IPS-18c (cell line): ENCODE data around the gene ZNF618.

Experiments
- H3K4me3 ChIP-seq: 2 replicates; pipeline ENCODE4 v1.7.0; 2013; ENCODE audit warnings: low read depth, mild to moderate bottlenecking, low read length, moderate library complexity; ENCODE audit not compliant: insufficient read depth
- H3K9me3 ChIP-seq: one replicate; pipeline ENCODE4 v1.6.1; 2013; ENCODE audit warnings: mild to moderate bottlenecking, low read length, moderate library complexity; ENCODE audit not compliant: control insufficient read depth, insufficient read depth

Gene ZNF618

DNA sequence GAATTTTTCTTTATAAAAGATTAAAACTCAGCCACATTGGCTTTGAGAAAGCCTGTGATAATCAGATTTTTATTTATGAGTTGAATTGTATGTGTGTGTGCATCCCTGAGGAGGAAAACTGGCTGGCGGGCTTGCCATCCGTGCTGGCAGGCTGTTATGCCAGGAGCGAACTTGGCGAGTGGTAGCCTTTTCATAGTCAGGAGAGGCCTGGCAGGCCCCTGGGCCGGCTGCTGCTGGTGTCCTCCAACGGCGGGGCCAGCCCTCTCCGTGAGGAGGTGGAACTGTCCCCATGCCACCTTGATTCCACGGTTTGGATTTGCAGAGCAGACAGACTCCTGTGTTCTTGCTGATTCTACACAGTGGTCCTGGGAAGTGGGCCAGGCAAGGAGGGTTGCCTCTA, 43.3 kb downstream of the ZNF618 start:
- H3K4me3 ChIP-seq = no peak overlapping the region
- H3K9me3 ChIP-seq = no peaks in the 10 kb centered on the region

DNA sequence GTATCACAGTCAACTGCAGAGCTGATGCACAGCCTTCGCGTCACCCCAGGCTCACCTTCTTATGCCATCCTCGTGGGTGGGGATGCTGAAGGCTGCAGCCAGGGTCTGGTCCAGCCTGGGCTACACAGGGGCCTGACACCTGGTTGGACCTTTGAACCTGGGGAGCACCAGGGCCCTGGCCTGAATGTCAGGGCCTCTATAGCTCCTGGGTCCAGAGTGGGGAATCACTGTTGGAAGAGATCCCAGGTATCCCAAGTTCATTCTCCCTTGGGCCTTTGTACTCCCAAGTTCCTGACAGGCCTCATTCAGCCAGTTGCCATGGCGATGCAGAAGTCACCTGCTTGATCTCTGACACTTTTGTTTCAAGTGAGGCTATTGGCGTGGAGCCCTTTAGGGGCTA, 43.8 kb downstream of the ZNF618 start:
- Histone ChIP-seq H3K4me3 (no peak overlapping the region), H3K9me3 (no peaks in the 10 kb centered on the region)

DNA sequence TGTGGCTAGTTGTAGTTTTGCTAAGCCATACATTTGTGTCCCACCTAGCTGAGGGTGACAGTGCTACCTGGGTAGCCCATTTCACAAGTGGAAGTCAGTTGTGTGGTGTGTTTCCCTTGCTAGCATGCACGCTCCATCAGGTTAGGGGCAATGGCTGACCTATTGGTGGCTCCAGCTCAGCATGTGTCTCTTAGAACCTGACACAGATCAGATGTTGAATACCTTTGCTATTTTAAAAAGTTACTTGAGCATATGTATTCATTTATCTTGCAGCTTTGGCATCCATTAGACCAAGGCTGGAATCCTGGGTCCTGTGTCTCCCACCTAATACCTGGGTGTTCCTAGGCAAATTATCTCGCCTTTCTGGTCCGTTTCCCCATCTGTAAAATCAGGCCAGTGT, 44.8 kb downstream of the ZNF618 start:
- Histone ChIP-seq H3K4me3 (no peak overlapping the region), H3K9me3 (no peaks in the 10 kb centered on the region)

DNA sequence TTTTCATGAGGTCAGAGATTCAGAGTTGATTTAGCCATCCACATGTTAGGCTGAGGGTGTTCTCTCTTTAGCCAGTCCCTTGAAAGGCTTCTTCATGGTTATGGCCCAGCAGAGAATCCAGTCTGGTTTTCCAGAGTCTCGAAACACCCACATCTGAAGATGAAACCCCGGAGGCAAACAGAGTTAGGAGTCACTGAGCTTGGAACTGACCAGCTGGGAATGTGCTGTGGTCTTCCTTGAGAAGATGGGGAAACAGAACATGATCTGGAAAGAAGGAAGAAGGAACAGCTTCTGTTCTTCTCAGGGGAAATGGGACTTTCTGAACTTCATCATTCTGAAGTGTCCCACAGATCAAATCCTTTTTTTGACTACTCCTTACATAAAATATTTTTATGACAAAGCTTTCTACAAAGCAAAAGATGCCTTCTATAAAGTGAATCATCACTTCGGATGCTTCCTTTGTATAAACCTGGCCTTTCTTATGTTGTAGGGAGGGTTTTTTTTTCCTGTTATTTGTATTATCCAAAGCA, 45.4 kb downstream of the ZNF618 start:
- Histone ChIP-seq H3K9me3 (no peaks in the 10 kb centered on the region), H3K4me3 (no peak overlapping the region)

DNA sequence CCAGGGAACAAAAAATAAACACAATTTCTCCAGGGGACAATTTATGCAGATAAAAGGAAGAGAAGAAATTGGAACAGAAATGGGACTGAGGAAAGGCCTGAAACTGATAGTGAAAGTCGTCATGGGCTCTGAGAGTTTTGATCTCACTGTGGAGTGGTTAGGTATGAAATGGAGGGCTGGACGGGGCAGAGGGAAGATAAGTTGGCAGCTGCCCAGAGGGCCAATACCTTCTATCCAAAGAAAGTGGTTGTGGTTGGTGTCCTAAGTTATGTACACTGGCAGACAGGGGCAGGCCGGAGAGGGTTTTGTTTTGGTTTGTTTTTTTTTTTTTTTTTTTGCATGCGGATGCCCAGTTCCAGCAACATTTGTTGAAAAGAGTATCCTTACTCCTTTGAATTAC, 46.1 kb downstream of the ZNF618 start:
- Histone ChIP-seq H3K9me3 (no peaks in the 10 kb centered on the region), H3K4me3 (no peak overlapping the region)

DNA sequence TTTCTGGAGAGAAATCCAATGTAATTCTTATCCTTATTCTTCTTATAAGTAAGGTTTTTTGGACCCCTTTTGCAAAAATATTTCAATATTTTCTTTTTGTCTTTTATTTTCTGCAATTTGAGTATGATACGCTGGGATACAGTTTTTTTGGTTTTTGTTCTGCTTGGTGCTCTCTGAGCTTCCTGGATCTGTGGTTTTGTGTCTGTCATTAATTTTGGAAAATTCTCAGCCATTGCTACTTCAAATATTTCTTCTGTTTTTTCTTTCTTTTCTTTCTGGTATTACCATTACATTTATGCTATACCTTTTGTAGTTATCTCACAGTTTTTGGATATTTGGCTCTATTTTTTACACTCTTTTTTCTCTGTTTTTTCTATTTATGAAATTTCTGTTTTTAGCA, 50.1 kb downstream of the ZNF618 start:
- no peak overlapping the region for H3K4me3 ChIP-seq
- peaks cover 3% of the 10 kb centered on the region for H3K9me3 ChIP-seq

DNA sequence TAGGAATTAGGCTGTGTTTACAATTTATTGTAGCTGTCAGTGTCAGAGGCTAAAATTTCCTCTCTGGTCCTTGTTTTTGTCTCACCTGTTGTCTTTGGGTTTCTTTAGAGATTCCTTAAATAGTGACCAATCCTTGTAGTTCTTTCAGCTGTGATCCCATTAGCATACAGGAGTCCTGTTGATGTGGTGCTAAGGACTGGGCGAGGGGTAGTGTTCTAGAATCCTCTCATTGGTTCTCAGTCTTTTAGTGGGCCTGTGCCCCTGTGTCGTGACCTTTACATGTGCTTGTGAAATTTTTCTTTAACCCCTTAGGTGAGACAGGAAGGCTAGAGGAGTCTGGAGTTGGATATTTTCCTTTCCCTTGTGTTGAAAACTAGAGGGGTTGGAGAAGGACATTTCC, 51.2 kb downstream of the ZNF618 start:
- peaks cover 3% of the 10 kb centered on the region for H3K9me3 ChIP-seq
- no peak overlapping the region for H3K4me3 ChIP-seq

DNA sequence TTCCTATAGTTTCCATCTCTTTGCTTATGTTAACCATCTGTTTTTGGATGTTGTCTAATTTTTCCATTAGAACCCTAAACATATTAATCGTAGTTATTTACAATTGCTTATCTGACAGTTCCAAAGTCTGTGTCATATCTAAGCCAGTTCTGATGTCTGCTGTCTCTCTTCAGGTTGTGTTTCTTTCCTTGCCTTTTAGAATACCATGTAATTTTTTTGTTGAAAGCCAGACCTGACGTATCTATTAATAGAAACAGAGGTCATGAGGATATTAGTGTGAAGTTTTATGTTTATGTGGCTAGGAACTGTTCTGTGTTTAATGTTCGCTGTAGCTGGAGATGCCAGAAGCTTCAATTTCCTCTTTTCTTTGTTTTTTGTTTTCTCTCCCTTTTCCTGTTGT, 52.2 kb downstream of the ZNF618 start:
- H3K9me3 ChIP-seq = peaks cover 3% of the 10 kb centered on the region
- H3K4me3 ChIP-seq = no peak overlapping the region

DNA sequence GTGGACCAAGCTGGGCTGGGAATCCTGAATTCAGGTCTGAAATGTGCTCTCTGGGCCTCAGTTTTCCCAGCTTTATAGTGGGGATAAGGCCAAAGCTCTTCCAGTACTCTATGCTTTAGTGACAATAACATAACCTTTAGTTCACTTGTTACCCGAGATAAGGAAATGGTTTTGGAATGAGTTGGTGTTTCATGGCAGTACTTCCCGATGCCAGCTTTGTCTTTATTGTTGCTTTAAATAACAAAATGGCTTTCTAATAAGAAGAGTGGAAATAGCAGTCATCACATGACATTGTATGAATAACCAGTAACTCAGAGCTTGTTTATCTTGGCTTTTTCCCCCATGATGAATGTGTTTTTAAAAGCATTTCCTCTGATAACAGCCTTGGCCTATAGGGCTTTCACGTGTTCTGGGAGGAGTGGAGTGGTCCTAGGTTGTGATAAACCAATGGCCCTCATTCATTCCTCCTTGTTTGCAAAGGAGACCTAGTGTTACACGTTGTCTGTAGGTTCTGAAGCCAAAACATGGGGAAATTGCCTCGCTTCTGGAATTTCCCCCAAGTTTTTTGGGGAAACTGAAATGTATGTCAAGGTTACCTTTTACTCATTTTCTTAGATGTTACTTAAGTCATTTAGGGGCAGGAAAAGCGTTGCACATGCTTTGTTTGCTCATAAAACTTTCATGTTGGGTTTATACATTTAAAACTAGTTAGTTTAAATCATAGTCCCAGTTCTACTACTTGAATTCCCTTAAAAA, 53.7 kb downstream of the ZNF618 start:
- Histone ChIP-seq H3K4me3 (no peak overlapping the region), H3K9me3 (peaks cover 3% of the 10 kb centered on the region)

DNA sequence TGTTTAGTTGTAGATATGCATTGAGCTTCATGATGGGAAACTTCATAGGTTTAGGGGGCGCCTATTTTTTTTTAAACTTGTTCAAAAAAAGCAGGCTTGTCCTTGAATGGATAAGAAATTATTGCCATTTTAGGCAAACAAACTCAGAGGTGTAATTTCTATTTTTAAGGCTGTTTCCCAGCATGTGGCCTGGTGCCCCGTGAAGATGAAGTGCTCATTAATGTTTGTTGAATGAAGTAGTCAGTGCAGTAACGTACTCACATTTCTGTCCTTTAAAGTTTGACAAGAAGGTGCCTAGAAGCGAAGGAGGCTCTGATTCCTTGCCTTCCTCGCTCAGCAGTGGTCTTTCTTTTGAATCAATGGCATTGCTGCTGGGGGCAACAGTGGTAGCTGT, 54.3 kb downstream of the ZNF618 start:
- peaks cover 3% of the 10 kb centered on the region for H3K9me3 ChIP-seq
- no peak overlapping the region for H3K4me3 ChIP-seq

DNA sequence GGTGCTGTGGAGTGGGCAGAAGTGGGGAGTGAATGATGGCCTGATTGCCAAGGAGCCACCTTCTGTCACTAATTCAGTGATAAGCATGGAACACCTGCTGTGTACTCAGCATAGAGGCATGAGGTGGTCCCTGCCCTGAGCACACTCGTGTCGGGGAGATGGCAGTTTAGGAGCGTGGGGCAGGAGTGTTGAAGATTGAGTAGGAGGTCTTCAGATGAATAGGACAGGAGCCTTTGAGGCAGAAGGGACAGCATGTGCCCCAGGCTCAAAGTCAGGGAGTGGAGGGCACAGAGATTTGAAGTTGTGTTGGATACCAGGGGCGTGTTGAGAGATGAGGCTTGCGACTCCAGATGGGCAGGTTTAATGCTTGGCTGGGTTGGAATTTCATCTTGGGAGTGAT, 55.0 kb downstream of the ZNF618 start:
- Histone ChIP-seq H3K9me3 (peaks cover 3% of the 10 kb centered on the region), H3K4me3 (no peak overlapping the region)

DNA sequence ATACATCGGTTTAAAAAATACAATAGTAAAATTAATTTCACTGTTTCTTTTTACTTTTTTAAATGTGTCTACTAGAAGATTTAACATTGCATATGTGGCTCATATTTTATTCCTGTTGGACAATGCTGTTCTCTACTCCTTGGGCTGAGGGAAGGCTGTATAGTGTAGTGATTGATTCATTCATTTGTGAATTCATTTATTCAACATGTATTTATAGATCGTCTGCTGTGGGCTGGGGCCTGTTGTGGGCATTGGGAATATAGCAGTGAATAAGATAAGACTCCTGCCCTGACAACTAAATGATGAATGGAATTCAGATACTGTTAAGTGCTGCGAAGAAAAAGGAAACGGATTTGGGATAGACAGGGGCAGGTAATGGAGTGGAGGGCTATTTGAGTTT, 55.7 kb downstream of the ZNF618 start:
- Histone ChIP-seq H3K4me3 (no peak overlapping the region), H3K9me3 (peaks cover 3% of the 10 kb centered on the region)

DNA sequence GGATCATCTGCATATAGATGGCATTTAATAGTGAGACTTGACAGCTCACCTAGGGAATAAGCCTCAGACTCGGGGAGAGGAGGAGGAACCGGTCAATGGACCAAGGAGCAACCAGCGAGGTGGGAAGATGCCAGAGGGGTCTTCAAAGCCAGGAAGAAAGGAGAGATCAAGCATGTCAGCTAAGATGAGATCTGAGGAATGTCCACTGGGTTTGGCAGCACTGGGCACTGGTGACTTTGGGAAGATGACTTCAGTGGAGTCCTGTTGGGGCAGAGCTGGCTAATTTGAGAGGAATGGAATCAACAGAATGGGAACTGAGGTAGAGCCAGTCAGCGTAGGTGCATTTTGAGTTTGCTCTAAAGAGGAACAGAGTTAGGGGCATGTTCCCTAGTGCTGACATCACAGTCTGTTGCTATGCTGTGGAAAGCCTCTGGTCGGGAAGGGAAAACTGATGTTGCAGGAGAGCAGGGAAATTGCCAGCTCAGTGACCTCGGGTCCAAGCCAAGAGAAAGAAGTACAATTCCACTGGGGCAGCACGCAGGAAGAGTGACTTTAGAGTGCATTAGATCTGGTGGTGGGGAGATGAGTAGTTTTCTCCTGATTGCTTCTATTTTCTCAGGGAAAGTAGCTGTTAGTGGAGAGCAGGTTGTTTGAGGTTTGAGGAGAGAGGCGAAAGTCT, 56.9 kb downstream of the ZNF618 start:
- no peak overlapping the region for H3K4me3 ChIP-seq
- H3K9me3 ChIP-seq = no peaks in the 10 kb centered on the region

DNA sequence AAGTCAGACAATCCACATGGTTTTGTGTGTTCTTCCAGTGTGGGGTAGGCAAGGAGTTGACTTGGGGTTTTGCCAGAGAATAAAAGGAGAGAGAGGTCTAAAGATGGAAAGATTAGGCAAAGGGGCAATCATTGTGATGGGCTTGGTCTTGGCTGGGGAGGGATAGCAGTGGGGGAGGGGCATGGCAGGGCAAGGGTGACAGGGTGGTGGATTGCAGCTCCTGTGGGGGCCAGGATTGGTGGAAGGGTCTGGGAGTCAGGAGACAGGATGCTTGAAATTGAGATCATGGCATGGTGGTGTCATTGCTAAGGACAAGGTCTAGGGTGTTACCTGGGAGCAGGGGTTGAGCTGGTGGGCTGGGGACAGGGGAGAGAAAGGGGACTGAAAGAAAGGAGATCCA, 57.6 kb downstream of the ZNF618 start:
- H3K9me3 ChIP-seq = no peaks in the 10 kb centered on the region
- no peak overlapping the region for H3K4me3 ChIP-seq

DNA sequence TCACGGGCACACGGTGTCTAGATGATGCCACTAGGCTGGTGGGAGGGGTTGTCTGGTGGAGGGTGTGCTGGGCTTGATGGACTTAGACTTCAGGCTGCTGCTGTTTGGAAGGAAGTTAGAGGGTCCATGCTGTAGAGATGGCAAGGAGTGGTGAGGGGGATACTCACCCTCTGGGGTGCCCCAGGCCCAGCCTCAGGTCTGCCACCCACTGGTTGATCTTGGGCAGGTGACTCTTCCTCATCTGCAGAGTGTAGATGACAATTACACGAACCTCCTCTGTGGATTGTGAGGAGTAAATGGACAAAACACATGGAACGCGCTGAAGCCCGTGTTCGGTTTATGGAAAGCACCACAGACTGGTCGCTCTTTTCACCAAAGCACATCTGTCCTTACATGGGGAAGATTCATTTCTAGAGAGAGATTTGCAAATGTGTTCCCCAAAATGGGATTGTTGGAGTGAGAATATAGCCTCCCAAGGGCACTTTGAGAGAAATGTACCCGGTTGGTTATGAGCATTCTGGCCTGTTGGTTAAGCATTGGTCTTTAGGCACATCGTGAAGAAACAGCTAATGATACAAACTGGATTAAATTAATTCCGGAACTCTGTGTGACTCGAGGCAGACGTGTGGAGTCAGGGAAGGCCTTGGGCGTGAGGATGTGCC, 58.2 kb downstream of the ZNF618 start:
- Histone ChIP-seq H3K9me3 (no peaks in the 10 kb centered on the region), H3K4me3 (no peak overlapping the region)

DNA sequence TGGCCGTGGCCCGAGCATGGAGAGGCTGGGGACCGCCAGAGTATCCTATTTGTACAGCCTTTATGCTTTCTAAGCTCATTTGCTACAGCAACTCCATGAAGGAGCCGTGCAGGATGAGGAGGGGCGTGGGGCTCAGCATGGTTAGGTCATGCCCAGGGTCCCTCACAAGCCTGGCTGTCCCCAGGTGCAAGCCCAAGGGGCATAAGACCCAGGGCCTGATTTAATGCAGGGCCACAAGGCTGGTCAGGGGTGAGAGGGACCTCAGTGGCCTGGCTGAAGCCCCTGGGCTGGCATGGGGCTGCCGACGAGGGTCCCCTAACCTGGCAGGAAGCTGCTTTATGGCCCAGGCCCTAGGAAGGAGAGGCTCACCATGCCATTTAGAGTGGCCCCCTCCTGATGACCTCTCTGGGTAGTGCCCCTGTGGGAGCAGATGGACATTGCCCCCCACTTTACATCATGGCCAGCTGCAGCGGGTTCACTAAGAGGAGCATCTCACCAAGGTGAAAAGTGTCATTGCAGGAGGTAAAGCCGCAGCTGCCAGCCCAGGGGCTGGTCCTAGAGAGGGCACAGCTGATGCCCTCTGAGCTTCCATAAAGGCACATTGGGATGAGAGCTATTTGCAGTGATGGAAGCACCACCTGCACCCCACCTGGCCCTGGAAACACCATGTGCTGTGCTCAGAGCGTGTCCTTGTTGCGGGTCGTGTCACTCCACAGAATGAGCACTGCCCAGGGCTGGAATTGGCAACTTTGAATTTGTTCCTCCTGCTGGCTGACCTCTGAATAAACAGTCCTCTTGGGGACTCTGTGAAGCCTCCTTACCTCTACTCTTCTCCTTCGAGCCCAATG, 58.9 kb downstream of the ZNF618 start:
- Histone ChIP-seq H3K9me3 (no peaks in the 10 kb centered on the region), H3K4me3 (no peak overlapping the region)

DNA sequence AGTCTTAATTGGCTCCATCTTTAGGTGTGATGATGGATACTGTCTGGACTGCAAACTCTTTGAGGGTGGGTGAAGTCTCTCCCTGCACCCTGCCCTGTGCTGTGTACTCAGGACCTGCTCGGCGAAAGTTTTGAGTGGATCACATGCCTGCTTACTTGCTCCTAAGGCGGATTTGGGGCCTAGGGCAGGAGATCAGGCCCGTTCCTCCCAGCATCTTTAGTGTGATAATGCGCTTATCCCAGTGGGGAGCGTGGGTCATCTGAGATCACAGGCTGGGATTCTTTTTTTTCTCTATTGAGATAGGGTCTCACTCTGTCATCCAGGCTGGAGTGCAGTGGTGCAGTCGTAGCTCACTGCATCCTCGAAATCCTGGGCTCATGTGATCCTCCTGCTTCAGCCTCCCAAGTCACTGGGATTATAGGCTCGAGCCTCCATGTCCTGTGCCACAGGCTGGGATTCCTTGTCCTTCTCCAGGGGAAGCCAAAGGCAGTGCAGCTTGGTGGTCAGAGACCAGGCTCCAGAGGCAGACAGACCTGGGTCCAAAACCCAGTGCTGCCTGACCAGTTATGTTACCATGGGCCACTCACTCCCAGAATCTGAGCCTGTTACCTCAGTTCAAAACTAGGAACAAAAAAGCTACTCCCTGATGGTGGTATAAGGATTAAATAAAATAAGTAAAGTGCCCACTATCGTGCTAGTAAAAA, 59.7 kb downstream of the ZNF618 start:
- no peak overlapping the region for H3K4me3 ChIP-seq
- no peaks in the 10 kb centered on the region for H3K9me3 ChIP-seq
